ENCODE results near the gene JHY. TPM values are rescaled to one million over a fixed set of nuclear protein-coding genes. Genes with fewer than 3 reads are reported as not detected.

Gene JHY
- total RNA-seq, 2 donors from 2014 or later = 0.55 to 0.59 TPM

DNA sequence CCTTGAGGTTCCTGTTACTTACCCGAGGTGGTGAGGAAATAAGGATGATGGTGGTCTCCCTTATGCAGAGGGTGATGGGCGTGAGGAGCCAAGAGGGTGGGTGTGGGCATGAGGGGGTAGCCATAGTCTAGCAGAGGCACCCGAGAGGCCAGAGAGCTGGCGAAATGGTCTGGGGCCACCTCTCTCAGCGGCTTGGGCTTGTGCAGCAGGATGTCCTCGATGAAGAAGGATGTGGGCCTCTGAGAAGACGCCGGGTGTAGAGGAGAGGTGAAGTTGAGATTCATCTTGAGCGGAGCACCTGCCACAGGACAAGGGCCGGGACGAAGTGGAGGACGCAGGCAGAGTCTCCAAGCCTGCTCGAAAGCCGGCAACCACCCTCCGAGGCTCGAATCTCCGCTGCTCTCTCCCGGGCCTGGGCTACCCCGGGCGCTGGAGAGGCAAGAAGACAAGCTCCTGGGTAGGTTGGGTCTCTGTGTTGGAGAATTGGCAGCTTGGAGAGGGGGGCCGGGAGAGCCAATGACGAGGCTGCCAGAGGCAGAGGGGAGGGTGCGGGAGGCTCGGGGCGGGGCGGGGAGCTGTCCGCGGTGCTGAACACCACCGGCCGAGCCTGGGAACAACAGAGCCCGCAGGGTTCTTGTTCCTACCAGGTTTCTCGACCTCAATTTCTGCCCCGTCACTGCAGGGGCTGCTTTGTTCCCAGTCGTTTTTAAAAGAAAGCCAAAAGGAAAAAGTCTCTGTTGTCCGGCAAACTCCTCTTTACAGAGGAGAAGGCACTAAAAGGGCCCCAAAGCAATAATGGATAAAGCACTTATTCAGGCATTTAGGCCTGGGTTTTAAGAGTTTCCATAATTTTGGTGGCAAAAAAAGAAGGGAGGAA lies 99.1 kb downstream of the JHY start, which contains the start of gene BSX:
Gene BSX, minus strand, starts transcription at position 447 of the 877 bp plus-strand sequence. Its CDS starts 163 bp downstream, at position 284.
- no peak within 1 kb of the TSS for H3K27ac Mint-ChIP-seq
- H3K4me3 Mint-ChIP-seq = no peak within 1 kb of the TSS
- peaks cover 18% of the 10 kb centered on the region for H3K36me3 Mint-ChIP-seq
- peak; percentile 42 to 72 for ATAC-seq
- peaks cover 65 to 74% of the 10 kb centered on the region in 2 donors for H3K27me3 Mint-ChIP-seq
- peaks cover 18 to 22% of the 10 kb centered on the region in 2 donors for H3K4me1 Mint-ChIP-seq (ENCODE audit: low read depth in 2 of 2)
- no peak for DNase-seq (ENCODE audit: low spot score)
- H3K9me3 Mint-ChIP-seq = no peaks in the 10 kb centered on the region

GRCh38 chr11:122983438-122984185 lies 101.1 kb downstream of the JHY start:
- peaks cover 59 to 70% of the 10 kb centered on the region in 2 donors for H3K27me3 Mint-ChIP-seq
- peaks cover 14% of the 10 kb centered on the region for H3K36me3 Mint-ChIP-seq
- H3K4me3 Mint-ChIP-seq = peak overlapping the region; percentile 80
- H3K9me3 Mint-ChIP-seq = no peaks in the 10 kb centered on the region
- H3K27ac Mint-ChIP-seq = no peak overlapping the region
- peaks cover 6 to 11% of the 10 kb centered on the region in 2 donors for H3K4me1 Mint-ChIP-seq (ENCODE audit: low read depth in 2 of 2)
- ATAC-seq (no peak), DNase-seq (ENCODE audit: low spot score) (no peak)

DNA sequence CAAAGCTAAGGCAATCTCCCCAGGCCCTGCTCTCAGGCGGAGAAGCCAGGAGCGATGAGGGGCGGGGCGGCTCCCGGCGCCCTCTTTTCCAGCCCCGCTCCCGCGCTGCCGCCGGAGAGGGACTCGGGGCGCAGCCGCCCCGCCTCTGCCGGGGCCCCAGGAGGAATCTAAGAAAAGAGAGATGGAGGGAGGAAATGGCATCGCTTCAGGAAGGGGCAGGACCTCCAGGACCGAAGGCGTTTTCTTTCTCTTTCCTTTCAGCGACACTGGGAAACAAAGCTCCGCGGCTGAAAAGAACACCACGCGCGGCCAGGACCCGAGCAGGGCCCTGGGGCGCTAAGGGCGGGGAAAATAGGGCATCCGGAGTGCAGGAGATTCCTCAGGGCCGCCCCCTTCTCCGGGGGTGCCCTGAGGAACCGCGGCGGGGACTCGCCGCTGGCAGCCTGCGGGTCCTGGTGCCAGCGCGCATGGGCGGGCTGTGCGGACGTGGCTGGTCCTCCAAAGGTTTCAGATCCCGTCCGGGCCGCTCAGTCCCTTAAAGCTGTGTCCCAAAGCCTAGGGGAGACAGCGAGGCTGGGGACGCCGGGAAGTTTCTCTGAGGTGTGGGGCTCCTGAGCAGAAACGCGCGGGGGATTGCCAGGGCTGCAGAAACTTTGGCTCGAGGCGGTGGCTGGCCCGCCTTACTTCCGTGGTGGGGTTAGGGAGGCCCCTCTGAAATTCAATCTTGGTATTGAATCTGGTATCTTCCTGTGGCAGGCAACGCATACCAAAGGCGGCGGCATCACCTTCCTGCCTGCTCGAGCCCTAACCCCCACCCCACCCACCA lies 101.8 kb downstream of the JHY start:
- Mint-ChIP-seq H3K27me3 (peaks cover 59 to 70% of the 10 kb centered on the region in 2 donors), H3K27ac (no peak overlapping the region)

GRCh38 chr11:122995526-122995925 lies 113.0 kb downstream of the JHY start:
- DNase-seq (ENCODE audit: low spot score) (no peak), ATAC-seq (no peak)
- peaks cover 37 to 59% of the 10 kb centered on the region in 2 donors for H3K27me3 Mint-ChIP-seq
- H3K27ac Mint-ChIP-seq = no peak overlapping the region
- H3K4me3 Mint-ChIP-seq = no peak overlapping the region
- H3K9me3 Mint-ChIP-seq = no peaks in the 10 kb centered on the region
- H3K4me1 Mint-ChIP-seq (ENCODE audit: low read depth in 2 of 2) = no peaks in the 10 kb centered on the region
- no peaks in the 10 kb centered on the region for H3K36me3 Mint-ChIP-seq

More for the DNA sequence above, 101.8 kb downstream of the JHY start:
- Mint-ChIP-seq H3K9me3 (no peaks in the 10 kb centered on the region), H3K4me1 (ENCODE audit: low read depth in 2 of 2) (peaks cover 8 to 11% of the 10 kb centered on the region in 2 donors), H3K36me3 (peaks cover 14% of the 10 kb centered on the region), H3K4me3 (peak overlapping the region; percentile 80)
- ATAC-seq (peak; percentile 57 to 65), DNase-seq (ENCODE audit: low spot score) (no peak)

DNA sequence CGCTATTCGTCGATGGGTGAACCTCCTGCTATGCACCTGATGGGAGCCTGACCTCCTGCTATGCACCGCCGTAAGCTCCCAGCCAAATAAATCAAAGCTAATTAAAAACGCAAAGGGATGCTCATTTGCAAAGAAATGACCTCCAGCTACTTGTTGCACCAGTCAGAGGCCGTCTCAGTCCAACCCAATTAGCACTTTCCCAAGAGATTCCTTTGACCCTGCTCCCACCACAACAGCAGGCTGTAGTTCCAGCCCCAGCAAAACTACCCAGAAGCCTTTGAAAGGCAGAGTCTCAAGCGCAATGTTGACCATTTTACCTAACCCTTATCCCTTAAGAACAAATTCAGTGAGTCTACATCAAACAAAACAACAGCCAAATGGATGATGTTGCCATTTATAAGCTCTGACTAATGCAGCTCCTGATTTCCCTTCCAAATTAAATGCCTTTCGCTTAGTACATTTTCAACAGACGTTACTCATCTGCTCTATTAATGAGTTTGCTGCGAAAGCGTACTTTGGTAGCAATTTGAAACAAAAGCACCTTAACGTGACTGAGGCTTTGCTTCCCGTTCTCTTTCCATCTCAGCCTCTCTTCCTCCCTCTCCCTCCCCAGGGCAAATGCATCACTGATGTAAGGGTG lies 116.3 kb downstream of the JHY start:
- H3K9me3 Mint-ChIP-seq = no peaks in the 10 kb centered on the region
- no peak for ATAC-seq
- H3K27me3 Mint-ChIP-seq = peaks cover 42% of the 10 kb centered on the region in 2 donors
- H3K36me3 Mint-ChIP-seq = no peaks in the 10 kb centered on the region
- no peak for DNase-seq (ENCODE audit: low spot score)
- H3K4me3 Mint-ChIP-seq = no peak overlapping the region
- no peaks in the 10 kb centered on the region for H3K4me1 Mint-ChIP-seq (ENCODE audit: low read depth in 2 of 2)
- H3K27ac Mint-ChIP-seq = no peak overlapping the region

- Mint-ChIP-seq H3K9me3 (no peaks in the 10 kb centered on the region), H3K27me3 (peaks cover 27 to 35% of the 10 kb centered on the region in 2 donors), H3K4me3 (no peak overlapping the region), H3K36me3 (no peaks in the 10 kb centered on the region), H3K27ac (no peak overlapping the region), H3K4me1 (ENCODE audit: low read depth in 2 of 2) (no peaks in the 10 kb centered on the region)
- DNase-seq (ENCODE audit: low spot score) = no peak
- no peak for ATAC-seq
Observed at GRCh38 chr11:123000721-123001120, 118.2 kb downstream of the JHY start.

DNA sequence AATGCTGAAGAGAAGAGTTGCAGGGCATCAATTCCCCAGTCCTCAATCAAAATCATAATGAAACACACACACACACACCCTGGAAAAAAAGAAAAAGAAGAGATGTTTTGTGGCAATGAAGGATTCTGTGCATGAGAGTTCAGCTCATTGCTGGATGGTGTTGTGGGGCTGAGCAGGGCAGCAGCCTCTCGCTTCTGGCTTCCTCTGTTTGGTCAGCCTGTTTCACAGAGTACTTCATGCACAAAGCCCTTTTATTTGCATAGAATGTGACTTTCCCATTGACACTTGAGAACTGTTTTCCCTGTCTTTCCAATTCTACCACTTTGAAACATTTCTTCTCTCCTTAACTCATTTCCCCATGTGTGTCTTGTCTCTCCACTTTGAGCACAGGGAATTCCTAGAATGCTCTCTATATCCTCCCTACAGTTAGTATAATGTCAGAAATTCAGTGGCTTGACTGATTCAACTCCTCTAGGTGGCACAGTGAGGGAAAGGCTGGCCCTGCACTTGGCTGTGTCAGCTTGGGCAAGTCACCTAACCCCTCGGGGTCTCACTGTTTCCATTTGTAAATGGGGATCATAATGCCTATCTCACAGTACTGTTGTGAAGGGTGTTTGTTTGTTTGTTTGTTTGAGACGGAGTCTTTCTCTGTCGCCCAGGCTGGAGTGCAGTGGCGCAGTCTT lies 124.4 kb downstream of the JHY start:
- H3K4me1 Mint-ChIP-seq (ENCODE audit: low read depth in 2 of 2) = no peaks in the 10 kb centered on the region
- no peak overlapping the region for H3K27ac Mint-ChIP-seq
- H3K9me3 Mint-ChIP-seq = no peaks in the 10 kb centered on the region
- DNase-seq (ENCODE audit: low spot score) (no peak), ATAC-seq (no peak)
- H3K27me3 Mint-ChIP-seq = peaks cover 9 to 10% of the 10 kb centered on the region in 2 donors
- no peaks in the 10 kb centered on the region for H3K36me3 Mint-ChIP-seq
- no peak overlapping the region for H3K4me3 Mint-ChIP-seq

Other genes with a start within 250 kb of the JHY start
- 1 to 10 TPM; 3.4 to 3.5 TPM for gene UBASH3B, start 227.0 kb upstream of the JHY start, total RNA-seq
- gene CRTAM, start 44.3 kb upstream of the JHY start, total RNA-seq = 1 to 10 TPM in 1 of 2 donors, under 1 TPM in 1; 0.98 to 2.9 TPM
- not detected for gene BSX, start 99.1 kb downstream of the JHY start, total RNA-seq
- gene HSPA8, start 179.4 kb downstream of the JHY start, total RNA-seq = 1,000 to 10,000 TPM; 2,110 to 2,554 TPM

Data from natural killer cell treated with Interleukin-12 subunit alpha and Interleukin-12 subunit beta and Interleukin-15 and Interleukin-18, amount 100 ng/mL, for 72 hours (primary cell).